SK-N-SH treated with all-trans-retinoic acid at 6 μM for 48 hours (cell line): ENCODE data around the gene AUTS2.

Source experiments
- ARNTL ChIP-seq: fragments of 450-650 bp; formaldehyde crosslinking; IDR thresholded peaks from 2 replicates; pipeline ENCODE4 v1.5.0; 2020; ENCODE audit warnings: low read depth, mild to moderate bottlenecking, moderate library complexity, borderline replicate concordance
- CSRNP3 ChIP-seq: fragments of 250-450 bp; sonication (Bioruptor Pico); IDR thresholded peaks from 2 replicates; pipeline ENCODE4 v1.5.1; 2021; ENCODE audit warnings: mild to moderate bottlenecking, moderate library complexity
- ESRRG ChIP-seq: fragments of 250-450 bp; sonication (Bioruptor Pico); IDR thresholded peaks from 2 replicates; pipeline ENCODE4 v1.6.1; 2021; ENCODE audit warnings: mild to moderate bottlenecking
- ISL1 ChIP-seq: fragments of 250-450 bp; sonication (Bioruptor Pico); IDR thresholded peaks from 2 replicates; pipeline ENCODE4 v2.1.2; 2022; ENCODE audit warnings: mild to moderate bottlenecking, moderate library complexity
- PPARA ChIP-seq: fragments of 250-450 bp; sonication (Bioruptor Pico); IDR thresholded peaks from 2 replicates; pipeline ENCODE4 v1.5.0; 2020; ENCODE audit warnings: mild to moderate bottlenecking, borderline replicate concordance
- RARB ChIP-seq: fragments of 250-450 bp; sonication (Bioruptor Pico); IDR thresholded peaks from 2 replicates; pipeline ENCODE4 v1.8.0; 2021; ENCODE audit warnings: mild to moderate bottlenecking, moderate library complexity
- SNAI2 ChIP-seq: fragments of 250-450 bp; sonication (Bioruptor Pico); IDR thresholded peaks from 2 replicates; pipeline ENCODE4 v1.5.0; 2020; ENCODE audit warnings: mild to moderate bottlenecking, moderate library complexity
- TCF4 ChIP-seq: fragments of 250-450 bp; sonication (Bioruptor Pico); IDR thresholded peaks from 2 replicates; pipeline ENCODE4 v1.8.0; 2021; ENCODE audit warnings: mild to moderate bottlenecking, moderate library complexity, borderline replicate concordance
- TOX ChIP-seq: fragments of 250-450 bp; sonication (Bioruptor Pico); IDR thresholded peaks from 2 replicates; pipeline ENCODE4 v1.8.0; 2021; ENCODE audit warnings: mild to moderate bottlenecking, moderate library complexity, borderline replicate concordance
- ZC3H10 ChIP-seq: fragments of 250-450 bp; sonication (Bioruptor Pico); IDR thresholded peaks from 2 replicates; pipeline ENCODE4 v1.5.1; 2021; ENCODE audit warnings: mild to moderate bottlenecking, moderate library complexity
- ZFP3 ChIP-seq: fragments of 250-450 bp; sonication (Bioruptor Pico); IDR thresholded peaks from 2 replicates; pipeline ENCODE4 v1.5.0; 2020; ENCODE audit warnings: mild to moderate bottlenecking, moderate library complexity
- ZNF70 ChIP-seq: fragments of 450-650 bp; formaldehyde crosslinking; IDR thresholded peaks from 2 replicates; pipeline ENCODE4 v1.5.0; 2020; ENCODE audit warnings: mild to moderate bottlenecking, moderate library complexity
- TF ChIP-seq, protein P1 (sequence below): fragments of 250-450 bp; sonication (Bioruptor Pico); IDR thresholded peaks from 2 replicates; pipeline ENCODE4 v1.5.1; 2020; ENCODE audit warnings: low read depth, mild to moderate bottlenecking, moderate library complexity
- TF ChIP-seq, protein P2 (sequence below): fragments of 250-450 bp; sonication (Bioruptor Pico); IDR thresholded peaks from 2 replicates; pipeline ENCODE4 v1.8.0; 2020; ENCODE audit warnings: mild to moderate bottlenecking, moderate library complexity, borderline replicate concordance

GRCh38 chr7:70712942-70713341, 1114.7 kb downstream of the AUTS2 start:
- TF ChIP-seq, protein P1, sequence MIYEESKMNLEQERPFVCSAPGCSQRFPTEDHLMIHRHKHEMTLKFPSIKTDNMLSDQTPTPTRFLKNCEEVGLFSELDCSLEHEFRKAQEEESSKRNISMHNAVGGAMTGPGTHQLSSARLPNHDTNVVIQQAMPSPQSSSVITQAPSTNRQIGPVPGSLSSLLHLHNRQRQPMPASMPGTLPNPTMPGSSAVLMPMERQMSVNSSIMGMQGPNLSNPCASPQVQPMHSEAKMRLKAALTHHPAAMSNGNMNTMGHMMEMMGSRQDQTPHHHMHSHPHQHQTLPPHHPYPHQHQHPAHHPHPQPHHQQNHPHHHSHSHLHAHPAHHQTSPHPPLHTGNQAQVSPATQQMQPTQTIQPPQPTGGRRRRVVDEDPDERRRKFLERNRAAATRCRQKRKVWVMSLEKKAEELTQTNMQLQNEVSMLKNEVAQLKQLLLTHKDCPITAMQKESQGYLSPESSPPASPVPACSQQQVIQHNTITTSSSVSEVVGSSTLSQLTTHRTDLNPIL (CRISPR knock-in tag), result no peak
- TF ChIP-seq ZC3H10 (CRISPR knock-in tag) (no peak), CSRNP3 (CRISPR knock-in tag) (no peak), SNAI2 (CRISPR knock-in tag) (no peak), ZFP3 (no peak), TOX (no peak), TCF4 (no peak), ZNF70 (CRISPR knock-in tag) (no peak), ESRRG (no peak), ISL1 (CRISPR knock-in tag) (no peak), ARNTL (CRISPR knock-in tag) (no peak), RARB (CRISPR knock-in tag) (no peak), PPARA (no peak)
- TF ChIP-seq, protein P2, sequence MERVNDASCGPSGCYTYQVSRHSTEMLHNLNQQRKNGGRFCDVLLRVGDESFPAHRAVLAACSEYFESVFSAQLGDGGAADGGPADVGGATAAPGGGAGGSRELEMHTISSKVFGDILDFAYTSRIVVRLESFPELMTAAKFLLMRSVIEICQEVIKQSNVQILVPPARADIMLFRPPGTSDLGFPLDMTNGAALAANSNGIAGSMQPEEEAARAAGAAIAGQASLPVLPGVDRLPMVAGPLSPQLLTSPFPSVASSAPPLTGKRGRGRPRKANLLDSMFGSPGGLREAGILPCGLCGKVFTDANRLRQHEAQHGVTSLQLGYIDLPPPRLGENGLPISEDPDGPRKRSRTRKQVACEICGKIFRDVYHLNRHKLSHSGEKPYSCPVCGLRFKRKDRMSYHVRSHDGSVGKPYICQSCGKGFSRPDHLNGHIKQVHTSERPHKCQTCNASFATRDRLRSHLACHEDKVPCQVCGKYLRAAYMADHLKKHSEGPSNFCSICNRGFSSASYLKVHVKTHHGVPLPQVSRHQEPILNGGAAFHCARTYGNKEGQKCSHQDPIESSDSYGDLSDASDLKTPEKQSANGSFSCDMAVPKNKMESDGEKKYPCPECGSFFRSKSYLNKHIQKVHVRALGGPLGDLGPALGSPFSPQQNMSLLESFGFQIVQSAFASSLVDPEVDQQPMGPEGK, result no peak
